ENCODE results near the gene VEGFD. TPM values are rescaled to one million over a fixed set of nuclear protein-coding genes. Genes with fewer than 3 reads are reported as not detected.

VEGFD gene
- total and polyA plus RNA-seq, 2 donors from 2014 or later = 1.2 to 1.5 TPM

DNA sequence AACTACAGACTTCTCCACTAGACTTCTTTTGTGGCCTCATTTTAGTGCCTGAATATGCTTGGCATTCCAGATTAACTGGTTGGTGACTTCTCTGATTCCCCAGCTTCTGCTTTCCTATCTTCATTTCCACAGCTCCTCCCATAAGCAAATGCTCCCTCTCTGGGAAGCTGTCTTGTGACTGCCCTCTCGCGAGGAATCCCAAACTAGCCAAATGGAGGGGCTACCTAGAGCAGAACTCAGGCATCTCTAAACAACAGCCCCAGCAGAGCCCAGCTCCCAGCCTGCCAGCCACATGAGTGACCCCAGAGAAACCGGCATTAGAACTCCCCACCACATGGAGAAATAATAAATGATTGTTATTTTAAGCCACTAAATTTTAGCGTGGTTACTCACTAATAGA lies 7.6 kb upstream of the VEGFD start:
- H3K4me3 ChIP-seq (ENCODE audit: low read length in 3 of 3) = no peak overlapping the region

DNA sequence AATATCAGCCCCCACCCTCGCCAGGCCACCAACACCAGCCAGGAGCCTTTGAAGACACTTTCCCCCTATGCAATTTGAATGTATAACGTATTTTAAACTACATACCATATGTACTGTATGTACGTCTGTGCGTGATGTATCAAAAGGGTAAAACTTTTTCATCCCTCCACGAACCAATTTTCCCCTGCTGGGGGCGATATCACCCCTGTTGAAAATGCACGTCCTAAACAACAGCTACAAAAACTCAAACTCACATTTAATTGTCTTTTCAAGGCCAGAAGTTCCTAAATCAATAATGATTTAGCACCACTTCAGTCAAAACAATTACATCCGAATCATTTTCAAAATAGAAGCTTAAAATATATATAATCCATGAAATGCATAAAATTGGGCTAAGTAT lies 1.4 kb downstream of the VEGFD start:
- H3K27me3 ChIP-seq (ENCODE audit: control insufficient read depth, insufficient read depth, low read length) = peaks cover 2% of the 10 kb centered on the region
- FAIRE-seq = no peak
- H3K4me3 ChIP-seq (ENCODE audit: low read length in 3 of 3) = no peak overlapping the region
- no peak overlapping the region for H3K27ac ChIP-seq (ENCODE audit: low read depth in 2 of 2, low read length in 2 of 2)
- no peaks in the 10 kb centered on the region for H3K9me3 ChIP-seq (ENCODE audit: control insufficient read depth in 2 of 3, insufficient read depth in 1 of 3, low read length in 3 of 3)
- no peaks in the 10 kb centered on the region for H3K36me3 ChIP-seq (ENCODE audit: control insufficient read depth in 2 of 3, insufficient read depth in 3 of 3, low read length in 3 of 3)
- no peak overlapping the region for H3K9ac ChIP-seq (ENCODE audit: low read length in 3 of 3)
- no peaks in the 10 kb centered on the region for H3K4me1 ChIP-seq (ENCODE audit: control insufficient read depth in 2 of 3, insufficient read depth in 2 of 3, low read depth in 1 of 3, low read length in 3 of 3)
- intact Hi-C loops (cut with DNase I) = no loop called here
- TF ChIP-seq, protein P1, sequence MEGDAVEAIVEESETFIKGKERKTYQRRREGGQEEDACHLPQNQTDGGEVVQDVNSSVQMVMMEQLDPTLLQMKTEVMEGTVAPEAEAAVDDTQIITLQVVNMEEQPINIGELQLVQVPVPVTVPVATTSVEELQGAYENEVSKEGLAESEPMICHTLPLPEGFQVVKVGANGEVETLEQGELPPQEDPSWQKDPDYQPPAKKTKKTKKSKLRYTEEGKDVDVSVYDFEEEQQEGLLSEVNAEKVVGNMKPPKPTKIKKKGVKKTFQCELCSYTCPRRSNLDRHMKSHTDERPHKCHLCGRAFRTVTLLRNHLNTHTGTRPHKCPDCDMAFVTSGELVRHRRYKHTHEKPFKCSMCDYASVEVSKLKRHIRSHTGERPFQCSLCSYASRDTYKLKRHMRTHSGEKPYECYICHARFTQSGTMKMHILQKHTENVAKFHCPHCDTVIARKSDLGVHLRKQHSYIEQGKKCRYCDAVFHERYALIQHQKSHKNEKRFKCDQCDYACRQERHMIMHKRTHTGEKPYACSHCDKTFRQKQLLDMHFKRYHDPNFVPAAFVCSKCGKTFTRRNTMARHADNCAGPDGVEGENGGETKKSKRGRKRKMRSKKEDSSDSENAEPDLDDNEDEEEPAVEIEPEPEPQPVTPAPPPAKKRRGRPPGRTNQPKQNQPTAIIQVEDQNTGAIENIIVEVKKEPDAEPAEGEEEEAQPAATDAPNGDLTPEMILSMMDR (IDR thresholded peaks at IDR 0.05; ENCODE audit: borderline replicate concordance, extremely low read depth, insufficient read depth) = no peak
- DNase-seq = no peak

More for the DNA sequence above, 7.6 kb upstream of the VEGFD start:
- no peaks in the 10 kb centered on the region for H3K9me3 ChIP-seq (ENCODE audit: control insufficient read depth in 2 of 3, insufficient read depth in 1 of 3, low read length in 3 of 3)
- no peaks in the 10 kb centered on the region for H3K36me3 ChIP-seq (ENCODE audit: control insufficient read depth in 2 of 3, insufficient read depth in 3 of 3, low read length in 3 of 3)
- no peaks in the 10 kb centered on the region for H3K4me1 ChIP-seq (ENCODE audit: control insufficient read depth in 2 of 3, insufficient read depth in 2 of 3, low read depth in 1 of 3, low read length in 3 of 3)
- TF ChIP-seq, protein P1 (IDR thresholded peaks at IDR 0.05; ENCODE audit: borderline replicate concordance, extremely low read depth, insufficient read depth) = no peak
- H3K27me3 ChIP-seq (ENCODE audit: control insufficient read depth, insufficient read depth, low read length) = peaks cover 2% of the 10 kb centered on the region
- no peak overlapping the region for H3K9ac ChIP-seq (ENCODE audit: low read length in 3 of 3)
- FAIRE-seq (no peak), DNase-seq (no peak)
- H3K27ac ChIP-seq (ENCODE audit: low read depth in 2 of 2, low read length in 2 of 2) = no peak overlapping the region
- intact Hi-C loops (cut with DNase I) = no loop called here

GRCh38 chrX:15376956-15377355 lies 7.3 kb downstream of the VEGFD start:
- Histone ChIP-seq H3K4me1 (ENCODE audit: control insufficient read depth in 2 of 3, insufficient read depth in 2 of 3, low read depth in 1 of 3, low read length in 3 of 3) (no peaks in the 10 kb centered on the region), H3K27ac (ENCODE audit: low read depth in 2 of 2, low read length in 2 of 2) (no peak overlapping the region), H3K9ac (ENCODE audit: low read length in 3 of 3) (no peak overlapping the region), H3K4me3 (ENCODE audit: low read length in 3 of 3) (no peak overlapping the region), H3K27me3 (ENCODE audit: control insufficient read depth, insufficient read depth, low read length) (peaks cover 7% of the 10 kb centered on the region), H3K36me3 (ENCODE audit: control insufficient read depth in 2 of 3, insufficient read depth in 3 of 3, low read length in 3 of 3) (no peaks in the 10 kb centered on the region), H3K9me3 (ENCODE audit: control insufficient read depth in 2 of 3, insufficient read depth in 1 of 3, low read length in 3 of 3) (no peaks in the 10 kb centered on the region)
- DNase-seq (no peak), FAIRE-seq (no peak)
- TF ChIP-seq, protein P1 (IDR thresholded peaks at IDR 0.05; ENCODE audit: borderline replicate concordance, extremely low read depth, insufficient read depth) = no peak
- intact Hi-C loops (cut with DNase I) = no loop called here

DNA sequence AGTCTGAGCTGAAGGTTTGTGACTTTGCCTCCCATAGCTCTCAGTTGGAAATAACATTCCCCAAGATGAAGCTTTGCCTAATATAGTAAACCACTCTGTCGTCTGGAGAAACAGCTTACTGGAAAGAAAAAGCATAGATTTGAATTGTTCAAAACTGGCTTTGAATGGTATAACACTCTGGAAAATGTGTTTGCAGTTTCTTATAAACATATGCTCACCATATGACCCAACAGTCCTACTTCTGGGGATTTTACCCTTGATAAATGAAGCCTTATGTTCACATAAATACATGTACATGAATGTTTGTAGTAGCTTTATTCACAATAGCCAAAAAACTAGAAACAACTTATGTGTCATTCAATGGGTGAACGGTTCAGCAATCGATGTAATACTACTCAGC lies 10.2 kb downstream of the VEGFD start:
- Histone ChIP-seq H3K4me3 (ENCODE audit: low read length in 3 of 3) (no peak overlapping the region), H3K36me3 (ENCODE audit: control insufficient read depth in 2 of 3, insufficient read depth in 3 of 3, low read length in 3 of 3) (no peaks in the 10 kb centered on the region), H3K27ac (ENCODE audit: low read depth in 2 of 2, low read length in 2 of 2) (no peak overlapping the region), H3K4me1 (ENCODE audit: control insufficient read depth in 2 of 3, insufficient read depth in 2 of 3, low read depth in 1 of 3, low read length in 3 of 3) (no peaks in the 10 kb centered on the region), H3K9ac (ENCODE audit: low read length in 3 of 3) (no peak overlapping the region), H3K27me3 (ENCODE audit: control insufficient read depth, insufficient read depth, low read length) (peaks cover 7% of the 10 kb centered on the region), H3K9me3 (ENCODE audit: control insufficient read depth in 2 of 3, insufficient read depth in 1 of 3, low read length in 3 of 3) (no peaks in the 10 kb centered on the region)
- intact Hi-C loops (cut with DNase I) = no loop called here
- FAIRE-seq (no peak), DNase-seq (no peak)
- TF ChIP-seq, protein P1 (IDR thresholded peaks at IDR 0.05; ENCODE audit: borderline replicate concordance, extremely low read depth, insufficient read depth) = no peak
